ENCODE results near the gene DNAJB4. TPM values are rescaled to one million over a fixed set of nuclear protein-coding genes. Genes with fewer than 3 reads are reported as not detected.

DNAJB4 gene
- total and polyA plus RNA-seq, 2 of the 8 experiments (the other 6 are each of a cell fraction or from before 2014, with no cell fraction given) = 6.6 to 21.8 TPM

GRCh38 chr1:78053498-78053897 lies 48.8 kb downstream of the DNAJB4 start (continued):
- no peak for TF ChIP-seq CHD7 (IDR thresholded peaks at IDR 0.05; ENCODE audit: insufficient replicate concordance, low read length)
- TF ChIP-seq RXRA (IDR thresholded peaks at IDR 0.05; ENCODE audit: insufficient read depth, low read depth, low read length) = no peak
- TF ChIP-seq RFX5 (IDR thresholded peaks at IDR 0.05; ENCODE audit: borderline replicate concordance, low read depth, low read length) = no peak
- TF ChIP-seq KDM1A (IDR thresholded peaks at IDR 0.05; ENCODE audit: borderline replicate concordance, low read length) = no peak
- TF ChIP-seq ATF2 (IDR thresholded peaks at IDR 0.05; ENCODE audit: low read length) = no peak
- no peak for TF ChIP-seq TAF1 (IDR thresholded peaks at IDR 0.05; ENCODE audit: low read depth, low read length)
